ENCODE results near the gene GALNT6. TPM values are rescaled to one million over a fixed set of nuclear protein-coding genes. Genes with fewer than 3 reads are reported as not detected.

GALNT6 gene
- total and polyA plus RNA-seq, 9 of the 15 experiments (the other 6 are each of a cell fraction or from before 2014, with no cell fraction given) = 1.5 to 8.6 (median 5.1) TPM

DNA sequence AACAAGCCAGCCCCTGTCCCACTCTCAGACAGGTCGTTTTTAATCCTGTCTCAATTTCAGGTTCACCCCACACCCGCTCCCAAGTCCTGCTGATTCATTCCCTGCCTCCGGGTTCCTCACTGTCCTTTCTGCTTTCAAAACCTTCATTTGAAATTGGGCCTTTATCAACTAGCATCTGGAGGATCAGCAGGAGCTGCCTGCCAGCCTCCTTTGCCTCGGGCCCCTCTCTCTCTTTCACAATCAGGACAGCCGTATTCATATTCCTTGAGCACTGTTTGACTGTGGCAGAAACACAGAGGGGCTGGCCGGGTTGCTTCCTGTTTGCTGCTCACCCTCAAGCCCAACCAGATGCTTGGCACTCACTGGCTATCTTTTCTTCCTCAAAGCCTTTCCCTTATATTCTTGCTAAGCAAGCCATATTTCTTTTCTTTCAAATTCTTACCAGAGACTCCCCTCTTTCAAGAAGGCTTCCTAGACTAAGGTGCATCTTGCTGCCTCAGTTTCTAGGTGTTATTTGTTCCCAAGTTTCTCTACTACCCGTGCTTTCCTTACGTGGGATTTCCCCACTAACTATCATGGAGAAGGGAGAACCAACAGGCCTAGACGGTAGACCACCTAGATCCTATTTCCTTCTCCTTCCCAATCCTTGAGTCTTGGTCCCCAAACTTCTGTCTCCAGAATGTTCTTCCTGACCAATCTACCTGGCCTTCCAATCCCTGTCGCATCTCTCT lies 3.0 kb downstream of the GALNT6 start (continued):
- TF ChIP-seq, protein P1, sequence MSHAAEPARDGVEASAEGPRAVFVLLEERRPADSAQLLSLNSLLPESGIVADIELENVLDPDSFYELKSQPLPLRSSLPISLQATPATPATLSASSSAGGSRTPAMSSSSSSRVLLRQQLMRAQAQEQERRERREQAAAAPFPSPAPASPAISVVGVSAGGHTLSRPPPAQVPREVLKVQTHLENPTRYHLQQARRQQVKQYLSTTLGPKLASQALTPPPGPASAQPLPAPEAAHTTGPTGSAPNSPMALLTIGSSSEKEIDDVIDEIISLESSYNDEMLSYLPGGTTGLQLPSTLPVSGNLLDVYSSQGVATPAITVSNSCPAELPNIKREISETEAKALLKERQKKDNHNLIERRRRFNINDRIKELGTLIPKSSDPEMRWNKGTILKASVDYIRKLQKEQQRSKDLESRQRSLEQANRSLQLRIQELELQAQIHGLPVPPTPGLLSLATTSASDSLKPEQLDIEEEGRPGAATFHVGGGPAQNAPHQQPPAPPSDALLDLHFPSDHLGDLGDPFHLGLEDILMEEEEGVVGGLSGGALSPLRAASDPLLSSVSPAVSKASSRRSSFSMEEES (CRISPR knock-in tag; IDR thresholded peaks at IDR 0.05) = no peak
- TF ChIP-seq POLR2G (IDR thresholded peaks at IDR 0.05; ENCODE audit: low read depth, low read length) = no peak
- TF ChIP-seq ZBTB1 (CRISPR knock-in tag; IDR thresholded peaks at IDR 0.05; ENCODE audit: borderline replicate concordance, low read depth) = no peak
- TF ChIP-seq XRCC5 (IDR thresholded peaks at IDR 0.05; ENCODE audit: low read depth, low read length) = no peak; the same call in 1 of the 2 replicates
- TF ChIP-seq GATA2 (CRISPR knock-in tag; IDR thresholded peaks at IDR 0.05) = peak; percentile 83
- TF ChIP-seq HNRNPL (IDR thresholded peaks at IDR 0.05; ENCODE audit: low read depth, low read length) = no peak
- no peak for TF ChIP-seq PHF8 (IDR thresholded peaks at IDR 0.05; ENCODE audit: borderline replicate concordance, low read length)
- TF ChIP-seq, protein P2, sequence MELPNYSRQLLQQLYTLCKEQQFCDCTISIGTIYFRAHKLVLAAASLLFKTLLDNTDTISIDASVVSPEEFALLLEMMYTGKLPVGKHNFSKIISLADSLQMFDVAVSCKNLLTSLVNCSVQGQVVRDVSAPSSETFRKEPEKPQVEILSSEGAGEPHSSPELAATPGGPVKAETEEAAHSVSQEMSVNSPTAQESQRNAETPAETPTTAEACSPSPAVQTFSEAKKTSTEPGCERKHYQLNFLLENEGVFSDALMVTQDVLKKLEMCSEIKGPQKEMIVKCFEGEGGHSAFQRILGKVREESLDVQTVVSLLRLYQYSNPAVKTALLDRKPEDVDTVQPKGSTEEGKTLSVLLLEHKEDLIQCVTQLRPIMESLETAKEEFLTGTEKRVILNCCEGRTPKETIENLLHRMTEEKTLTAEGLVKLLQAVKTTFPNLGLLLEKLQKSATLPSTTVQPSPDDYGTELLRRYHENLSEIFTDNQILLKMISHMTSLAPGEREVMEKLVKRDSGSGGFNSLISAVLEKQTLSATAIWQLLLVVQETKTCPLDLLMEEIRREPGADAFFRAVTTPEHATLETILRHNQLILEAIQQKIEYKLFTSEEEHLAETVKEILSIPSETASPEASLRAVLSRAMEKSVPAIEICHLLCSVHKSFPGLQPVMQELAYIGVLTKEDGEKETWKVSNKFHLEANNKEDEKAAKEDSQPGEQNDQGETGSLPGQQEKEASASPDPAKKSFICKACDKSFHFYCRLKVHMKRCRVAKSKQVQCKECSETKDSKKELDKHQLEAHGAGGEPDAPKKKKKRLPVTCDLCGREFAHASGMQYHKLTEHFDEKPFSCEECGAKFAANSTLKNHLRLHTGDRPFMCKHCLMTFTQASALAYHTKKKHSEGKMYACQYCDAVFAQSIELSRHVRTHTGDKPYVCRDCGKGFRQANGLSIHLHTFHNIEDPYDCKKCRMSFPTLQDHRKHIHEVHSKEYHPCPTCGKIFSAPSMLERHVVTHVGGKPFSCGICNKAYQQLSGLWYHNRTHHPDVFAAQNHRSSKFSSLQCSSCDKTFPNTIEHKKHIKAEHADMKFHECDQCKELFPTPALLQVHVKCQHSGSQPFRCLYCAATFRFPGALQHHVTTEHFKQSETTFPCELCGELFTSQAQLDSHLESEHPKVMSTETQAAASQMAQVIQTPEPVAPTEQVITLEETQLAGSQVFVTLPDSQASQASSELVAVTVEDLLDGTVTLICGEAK (IDR thresholded peaks at IDR 0.05) = peak; percentile 23; the same call in 1 of the 2 replicates
- TF ChIP-seq, protein P2 (CRISPR knock-in tag; IDR thresholded peaks at IDR 0.05) = no peak
- TF ChIP-seq, protein P3, sequence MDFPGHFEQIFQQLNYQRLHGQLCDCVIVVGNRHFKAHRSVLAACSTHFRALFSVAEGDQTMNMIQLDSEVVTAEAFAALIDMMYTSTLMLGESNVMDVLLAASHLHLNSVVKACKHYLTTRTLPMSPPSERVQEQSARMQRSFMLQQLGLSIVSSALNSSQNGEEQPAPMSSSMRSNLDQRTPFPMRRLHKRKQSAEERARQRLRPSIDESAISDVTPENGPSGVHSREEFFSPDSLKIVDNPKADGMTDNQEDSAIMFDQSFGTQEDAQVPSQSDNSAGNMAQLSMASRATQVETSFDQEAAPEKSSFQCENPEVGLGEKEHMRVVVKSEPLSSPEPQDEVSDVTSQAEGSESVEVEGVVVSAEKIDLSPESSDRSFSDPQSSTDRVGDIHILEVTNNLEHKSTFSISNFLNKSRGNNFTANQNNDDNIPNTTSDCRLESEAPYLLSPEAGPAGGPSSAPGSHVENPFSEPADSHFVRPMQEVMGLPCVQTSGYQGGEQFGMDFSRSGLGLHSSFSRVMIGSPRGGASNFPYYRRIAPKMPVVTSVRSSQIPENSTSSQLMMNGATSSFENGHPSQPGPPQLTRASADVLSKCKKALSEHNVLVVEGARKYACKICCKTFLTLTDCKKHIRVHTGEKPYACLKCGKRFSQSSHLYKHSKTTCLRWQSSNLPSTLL (IDR thresholded peaks at IDR 0.05) = no peak
- TF ChIP-seq, protein P4, sequence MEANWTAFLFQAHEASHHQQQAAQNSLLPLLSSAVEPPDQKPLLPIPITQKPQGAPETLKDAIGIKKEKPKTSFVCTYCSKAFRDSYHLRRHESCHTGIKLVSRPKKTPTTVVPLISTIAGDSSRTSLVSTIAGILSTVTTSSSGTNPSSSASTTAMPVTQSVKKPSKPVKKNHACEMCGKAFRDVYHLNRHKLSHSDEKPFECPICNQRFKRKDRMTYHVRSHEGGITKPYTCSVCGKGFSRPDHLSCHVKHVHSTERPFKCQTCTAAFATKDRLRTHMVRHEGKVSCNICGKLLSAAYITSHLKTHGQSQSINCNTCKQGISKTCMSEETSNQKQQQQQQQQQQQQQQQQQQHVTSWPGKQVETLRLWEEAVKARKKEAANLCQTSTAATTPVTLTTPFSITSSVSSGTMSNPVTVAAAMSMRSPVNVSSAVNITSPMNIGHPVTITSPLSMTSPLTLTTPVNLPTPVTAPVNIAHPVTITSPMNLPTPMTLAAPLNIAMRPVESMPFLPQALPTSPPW (CRISPR knock-in tag; IDR thresholded peaks at IDR 0.05) = no peak
- TF ChIP-seq SNRNP70 (optimal IDR thresholded peaks at IDR 0.05; ENCODE audit: low read depth, low read length) = no peak
- no peak for TF ChIP-seq KLF10 (CRISPR knock-in tag; IDR thresholded peaks at IDR 0.05)
